GM23338 (cell line): ENCODE data around the gene SMIM5. TPM values are rescaled to one million over a fixed set of nuclear protein-coding genes. Genes with fewer than 3 reads are reported as not detected.

Experiments
- ATAC-seq: fragments of 200-7000 bp; cut with Tn5 transposase; 3 replicates; pipeline ENCODE4 v1.9.1; 2020
- DNase-seq: peaks from one replicate; pipeline ENCODE4 v3.0.0-alpha.2; 2015; ENCODE audit warnings: low spot score
- H2AFZ ChIP-seq: fragments of 200-600 bp; sonication (generic); 2 replicates; pipeline ENCODE4 v1.8.0; 2016; ENCODE audit warnings: antibody characterized with exemption, mild to moderate bottlenecking, moderate library complexity
- H3F3A ChIP-seq: fragments of 200-600 bp; sonication (generic); replicated peaks from 2 replicates; pipeline ENCODE4 v1.8.0; 2017; ENCODE audit warnings: antibody characterized with exemption, mixed run types, low read depth
- H3K27ac ChIP-seq: fragments of 200-600 bp; sonication (generic); 2 replicates; pipeline ENCODE4 v1.6.1; 2016; ENCODE audit warnings: low read depth
- H3K27me3 ChIP-seq: fragments of 200-600 bp; sonication (generic); 2 replicates; pipeline ENCODE4 v1.8.0; 2016; ENCODE audit warnings: mild to moderate bottlenecking, mixed run types, moderate library complexity; ENCODE audit not compliant: insufficient read depth
- H3K36me3 ChIP-seq: fragments of 200-600 bp; sonication (generic); 2 replicates; pipeline ENCODE4 v1.8.0; 2016; ENCODE audit warnings: mild to moderate bottlenecking; ENCODE audit not compliant: insufficient read depth
- H3K4me1 ChIP-seq: fragments of 200-600 bp; sonication (generic); 2 replicates; pipeline ENCODE4 v1.8.0; 2016; ENCODE audit warnings: mild to moderate bottlenecking, moderate library complexity; ENCODE audit not compliant: insufficient read depth
- H3K4me2 ChIP-seq: fragments of 200-600 bp; sonication (generic); 2 replicates; pipeline ENCODE4 v1.7.1; 2017; ENCODE audit warnings: mixed run types
- H3K4me3 ChIP-seq: fragments of 200-600 bp; sonication (generic); 2 replicates; pipeline ENCODE4 v1.6.1; 2016; ENCODE audit warnings: mixed run types
- H3K79me2 ChIP-seq: fragments of 200-600 bp; sonication (generic); replicated peaks from 2 replicates; pipeline ENCODE4 v1.8.0; 2017; ENCODE audit warnings: mild to moderate bottlenecking; ENCODE audit not compliant: insufficient read depth
- H3K9me2 ChIP-seq: fragments of 200-600 bp; sonication (generic); 2 replicates; pipeline ENCODE4 v1.8.0; 2017; ENCODE audit not compliant: insufficient read depth
- H4K20me1 ChIP-seq: fragments of 200-600 bp; sonication (generic); replicated peaks from 2 replicates; pipeline ENCODE4 v1.8.0; 2017; ENCODE audit warnings: mild to moderate bottlenecking; ENCODE audit not compliant: insufficient read depth
- H3K27ac Mint-ChIP-seq: 2 replicates; pipeline ENCODE4 v1.8.0; 2020; ENCODE audit warnings: inconsistent platforms, mild to moderate bottlenecking, moderate library complexity, mixed read lengths
- H3K27me3 Mint-ChIP-seq: 3 replicates; pipeline ENCODE4 v1.8.0; 2022; ENCODE audit warnings: low read depth, mild to moderate bottlenecking, moderate library complexity, mixed read lengths, inconsistent platforms; ENCODE audit not compliant: insufficient read depth, poor library complexity
- H3K36me3 Mint-ChIP-seq: 3 replicates; pipeline ENCODE4 v1.8.0; 2021; ENCODE audit warnings: low read depth, mild to moderate bottlenecking, inconsistent platforms, moderate library complexity, mixed read lengths
- H3K4me1 Mint-ChIP-seq: 3 replicates; pipeline ENCODE4 v1.8.0; 2020; ENCODE audit warnings: mild to moderate bottlenecking, inconsistent platforms, mixed read lengths
- H3K4me3 Mint-ChIP-seq: 3 replicates; pipeline ENCODE4 v1.8.0; 2021; ENCODE audit warnings: moderate library complexity, mild to moderate bottlenecking, inconsistent platforms, mixed read lengths
- H3K9me3 Mint-ChIP-seq: 3 replicates; pipeline ENCODE4 v1.8.0; 2020; ENCODE audit warnings: moderate library complexity, mild to moderate bottlenecking, inconsistent platforms, mixed read lengths
- CREB1 ChIP-seq: fragments of 250-450 bp; sonication (Bioruptor Pico); IDR thresholded peaks from 2 replicates; pipeline ENCODE4 v1.5.0; 2020; ENCODE audit warnings: low read depth, mild to moderate bottlenecking, moderate library complexity
- EZH2 ChIP-seq: fragments of 200-600 bp; sonication (generic); IDR thresholded peaks from one replicate; pipeline ENCODE4 v1.8.0; 2017; ENCODE audit warnings: antibody characterized with exemption, mild to moderate bottlenecking, low read depth; ENCODE audit not compliant: unreplicated experiment
- EZH2phosphoT487 ChIP-seq: fragments of 200-600 bp; sonication (generic); IDR thresholded peaks from one replicate; pipeline ENCODE4 v1.8.1; 2018; ENCODE audit warnings: antibody characterized with exemption; ENCODE audit not compliant: unreplicated experiment
- JUNB ChIP-seq: IDR thresholded peaks from one replicate; pipeline ENCODE4 v1.6.1; 2016; ENCODE audit warnings: antibody characterized with exemption; ENCODE audit not compliant: unreplicated experiment
- NANOG ChIP-seq: IDR thresholded peaks from 2 replicates; pipeline ENCODE4 v1.6.1; 2016; ENCODE audit warnings: antibody characterized with exemption, borderline replicate concordance
- POLR2AphosphoS5 ChIP-seq: IDR thresholded peaks from 2 replicates; pipeline ENCODE4 v1.6.1; 2016; ENCODE audit warnings: antibody characterized with exemption, low read depth
- STAT1 ChIP-seq: IDR thresholded peaks from one replicate; pipeline ENCODE4 v1.6.1; 2016; ENCODE audit warnings: antibody characterized with exemption; ENCODE audit not compliant: unreplicated experiment
- ZNF114 ChIP-seq: fragments of 250-450 bp; sonication (Bioruptor Pico); IDR thresholded peaks from 2 replicates; pipeline ENCODE4 v1.5.0; 2020; ENCODE audit warnings: mild to moderate bottlenecking, moderate library complexity
- ZNF331 ChIP-seq: fragments of 250-450 bp; sonication (Bioruptor Pico); IDR thresholded peaks from 2 replicates; pipeline ENCODE4 v1.5.0; 2020; ENCODE audit warnings: low read depth, mild to moderate bottlenecking, moderate library complexity
- polyA plus RNA-seq: library from polyadenylated mRNA; unstranded; fragments of >200 nt; fragmentation: Nextera tagmentation; extraction: Ambion mirVana; gene quantifications from 2 replicates; pipeline ENCODE4 v1.2.1, GENCODE V29; 2016
- total RNA-seq: library from RNA; depleted of rRNA; stranded (reverse); fragments of >200 nt; shearing (Covaris generic); gene quantifications from 2 replicates; pipeline ENCODE4 v1.2.3, GENCODE V29; 2014
- TF ChIP-seq, protein P1 (sequence below): IDR thresholded peaks from one replicate; pipeline ENCODE4 v1.6.1; 2018; ENCODE audit warnings: antibody characterized with exemption; ENCODE audit not compliant: unreplicated experiment
- TF ChIP-seq, protein P2 (sequence below), 2 experiments: fragments of 200-600 bp in 1 of 2; sonication (generic) in 1 of 2; conservative IDR thresholded peaks; 2 replicates each; pipeline versions ENCODE4 v1.5.1 to v1.6.1; 2016 to 2017; ENCODE audit warnings: antibody characterized with exemption in 2 of 2, low read depth in 2 of 2, mild to moderate bottlenecking in 2 of 2, moderate library complexity in 1 of 2
- TF ChIP-seq, protein P3 (sequence below): fragments of 250-450 bp; sonication (Bioruptor Pico); IDR thresholded peaks from 2 replicates; pipeline ENCODE4 v1.5.0; 2020; ENCODE audit warnings: mild to moderate bottlenecking, moderate library complexity
- TF ChIP-seq, protein P4 (sequence below): IDR thresholded peaks from 2 replicates; pipeline ENCODE4 v1.6.1; 2016; ENCODE audit warnings: antibody characterized with exemption

Gene SMIM5
- total and polyA plus RNA-seq, 2 experiments from 2014 or later: 0.16 TPM; not detected in 1

DNA sequence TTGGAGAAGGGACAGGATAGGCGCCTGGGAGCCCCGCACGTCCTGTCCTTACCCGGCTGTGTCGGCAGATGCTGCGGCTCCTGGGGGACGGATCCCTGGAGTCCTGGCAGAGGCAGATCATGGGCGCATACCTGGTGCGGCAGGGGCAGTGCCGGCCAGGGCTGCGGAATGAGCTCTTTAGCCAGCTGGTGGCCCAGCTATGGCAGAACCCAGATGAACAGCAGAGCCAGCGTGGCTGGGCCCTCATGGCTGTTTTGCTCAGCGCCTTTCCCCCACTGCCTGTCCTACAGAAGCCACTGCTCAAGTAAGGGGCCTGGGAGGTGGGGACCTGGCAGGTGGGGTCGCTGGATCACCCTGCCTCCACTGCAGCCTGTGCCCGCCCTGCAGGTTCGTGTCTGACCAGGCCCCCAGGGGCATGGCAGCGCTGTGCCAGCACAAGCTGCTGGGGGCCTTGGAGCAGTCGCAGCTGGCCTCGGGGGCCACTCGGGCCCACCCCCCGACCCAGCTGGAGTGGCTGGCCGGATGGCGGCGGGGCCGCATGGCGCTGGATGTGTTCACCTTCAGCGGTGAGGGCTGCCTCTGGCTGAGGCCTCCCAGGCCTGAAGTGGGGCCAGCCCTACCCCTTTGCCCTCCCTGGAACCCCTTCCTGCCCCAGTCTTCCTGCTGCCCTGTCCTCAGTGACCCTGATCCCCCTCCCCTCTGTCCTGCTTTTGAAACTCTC is 20.2 kb upstream of the SMIM5 start:
- H3K4me3 ChIP-seq: no peak overlapping the region
- H3F3A ChIP-seq: no peaks in the 10 kb centered on the region
- no peaks in the 10 kb centered on the region for H3K36me3 Mint-ChIP-seq
- H3K27ac Mint-ChIP-seq: no peak overlapping the region
- H3K27me3 ChIP-seq: no peaks in the 10 kb centered on the region
- H3K27me3 Mint-ChIP-seq: peaks cover 7% of the 10 kb centered on the region
- H3K9me3 Mint-ChIP-seq: no peaks in the 10 kb centered on the region
- ATAC-seq (no peak), DNase-seq (no peak)
- H3K4me1 Mint-ChIP-seq: no peaks in the 10 kb centered on the region
- H3K4me3 Mint-ChIP-seq: no peak overlapping the region
- TF ChIP-seq EZH2: no peak
- TF ChIP-seq POLR2AphosphoS5: no peak
- no peak for TF ChIP-seq ZNF114 (CRISPR knock-in tag)
- TF ChIP-seq, protein P1, sequence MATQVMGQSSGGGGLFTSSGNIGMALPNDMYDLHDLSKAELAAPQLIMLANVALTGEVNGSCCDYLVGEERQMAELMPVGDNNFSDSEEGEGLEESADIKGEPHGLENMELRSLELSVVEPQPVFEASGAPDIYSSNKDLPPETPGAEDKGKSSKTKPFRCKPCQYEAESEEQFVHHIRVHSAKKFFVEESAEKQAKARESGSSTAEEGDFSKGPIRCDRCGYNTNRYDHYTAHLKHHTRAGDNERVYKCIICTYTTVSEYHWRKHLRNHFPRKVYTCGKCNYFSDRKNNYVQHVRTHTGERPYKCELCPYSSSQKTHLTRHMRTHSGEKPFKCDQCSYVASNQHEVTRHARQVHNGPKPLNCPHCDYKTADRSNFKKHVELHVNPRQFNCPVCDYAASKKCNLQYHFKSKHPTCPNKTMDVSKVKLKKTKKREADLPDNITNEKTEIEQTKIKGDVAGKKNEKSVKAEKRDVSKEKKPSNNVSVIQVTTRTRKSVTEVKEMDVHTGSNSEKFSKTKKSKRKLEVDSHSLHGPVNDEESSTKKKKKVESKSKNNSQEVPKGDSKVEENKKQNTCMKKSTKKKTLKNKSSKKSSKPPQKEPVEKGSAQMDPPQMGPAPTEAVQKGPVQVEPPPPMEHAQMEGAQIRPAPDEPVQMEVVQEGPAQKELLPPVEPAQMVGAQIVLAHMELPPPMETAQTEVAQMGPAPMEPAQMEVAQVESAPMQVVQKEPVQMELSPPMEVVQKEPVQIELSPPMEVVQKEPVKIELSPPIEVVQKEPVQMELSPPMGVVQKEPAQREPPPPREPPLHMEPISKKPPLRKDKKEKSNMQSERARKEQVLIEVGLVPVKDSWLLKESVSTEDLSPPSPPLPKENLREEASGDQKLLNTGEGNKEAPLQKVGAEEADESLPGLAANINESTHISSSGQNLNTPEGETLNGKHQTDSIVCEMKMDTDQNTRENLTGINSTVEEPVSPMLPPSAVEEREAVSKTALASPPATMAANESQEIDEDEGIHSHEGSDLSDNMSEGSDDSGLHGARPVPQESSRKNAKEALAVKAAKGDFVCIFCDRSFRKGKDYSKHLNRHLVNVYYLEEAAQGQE: no peak
- TF ChIP-seq CREB1: no peak
- TF ChIP-seq NANOG: no peak
- no peak for TF ChIP-seq STAT1
- no peak for TF ChIP-seq EZH2phosphoT487
- no peak for TF ChIP-seq ZNF331 (CRISPR knock-in tag)
- TF ChIP-seq, protein P2, sequence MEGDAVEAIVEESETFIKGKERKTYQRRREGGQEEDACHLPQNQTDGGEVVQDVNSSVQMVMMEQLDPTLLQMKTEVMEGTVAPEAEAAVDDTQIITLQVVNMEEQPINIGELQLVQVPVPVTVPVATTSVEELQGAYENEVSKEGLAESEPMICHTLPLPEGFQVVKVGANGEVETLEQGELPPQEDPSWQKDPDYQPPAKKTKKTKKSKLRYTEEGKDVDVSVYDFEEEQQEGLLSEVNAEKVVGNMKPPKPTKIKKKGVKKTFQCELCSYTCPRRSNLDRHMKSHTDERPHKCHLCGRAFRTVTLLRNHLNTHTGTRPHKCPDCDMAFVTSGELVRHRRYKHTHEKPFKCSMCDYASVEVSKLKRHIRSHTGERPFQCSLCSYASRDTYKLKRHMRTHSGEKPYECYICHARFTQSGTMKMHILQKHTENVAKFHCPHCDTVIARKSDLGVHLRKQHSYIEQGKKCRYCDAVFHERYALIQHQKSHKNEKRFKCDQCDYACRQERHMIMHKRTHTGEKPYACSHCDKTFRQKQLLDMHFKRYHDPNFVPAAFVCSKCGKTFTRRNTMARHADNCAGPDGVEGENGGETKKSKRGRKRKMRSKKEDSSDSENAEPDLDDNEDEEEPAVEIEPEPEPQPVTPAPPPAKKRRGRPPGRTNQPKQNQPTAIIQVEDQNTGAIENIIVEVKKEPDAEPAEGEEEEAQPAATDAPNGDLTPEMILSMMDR (conservative IDR thresholded peaks at IDR 0.05; ENCODE audit: low read depth in 2 of 2): no peak
- TF ChIP-seq JUNB: no peak
- TF ChIP-seq, protein P3, sequence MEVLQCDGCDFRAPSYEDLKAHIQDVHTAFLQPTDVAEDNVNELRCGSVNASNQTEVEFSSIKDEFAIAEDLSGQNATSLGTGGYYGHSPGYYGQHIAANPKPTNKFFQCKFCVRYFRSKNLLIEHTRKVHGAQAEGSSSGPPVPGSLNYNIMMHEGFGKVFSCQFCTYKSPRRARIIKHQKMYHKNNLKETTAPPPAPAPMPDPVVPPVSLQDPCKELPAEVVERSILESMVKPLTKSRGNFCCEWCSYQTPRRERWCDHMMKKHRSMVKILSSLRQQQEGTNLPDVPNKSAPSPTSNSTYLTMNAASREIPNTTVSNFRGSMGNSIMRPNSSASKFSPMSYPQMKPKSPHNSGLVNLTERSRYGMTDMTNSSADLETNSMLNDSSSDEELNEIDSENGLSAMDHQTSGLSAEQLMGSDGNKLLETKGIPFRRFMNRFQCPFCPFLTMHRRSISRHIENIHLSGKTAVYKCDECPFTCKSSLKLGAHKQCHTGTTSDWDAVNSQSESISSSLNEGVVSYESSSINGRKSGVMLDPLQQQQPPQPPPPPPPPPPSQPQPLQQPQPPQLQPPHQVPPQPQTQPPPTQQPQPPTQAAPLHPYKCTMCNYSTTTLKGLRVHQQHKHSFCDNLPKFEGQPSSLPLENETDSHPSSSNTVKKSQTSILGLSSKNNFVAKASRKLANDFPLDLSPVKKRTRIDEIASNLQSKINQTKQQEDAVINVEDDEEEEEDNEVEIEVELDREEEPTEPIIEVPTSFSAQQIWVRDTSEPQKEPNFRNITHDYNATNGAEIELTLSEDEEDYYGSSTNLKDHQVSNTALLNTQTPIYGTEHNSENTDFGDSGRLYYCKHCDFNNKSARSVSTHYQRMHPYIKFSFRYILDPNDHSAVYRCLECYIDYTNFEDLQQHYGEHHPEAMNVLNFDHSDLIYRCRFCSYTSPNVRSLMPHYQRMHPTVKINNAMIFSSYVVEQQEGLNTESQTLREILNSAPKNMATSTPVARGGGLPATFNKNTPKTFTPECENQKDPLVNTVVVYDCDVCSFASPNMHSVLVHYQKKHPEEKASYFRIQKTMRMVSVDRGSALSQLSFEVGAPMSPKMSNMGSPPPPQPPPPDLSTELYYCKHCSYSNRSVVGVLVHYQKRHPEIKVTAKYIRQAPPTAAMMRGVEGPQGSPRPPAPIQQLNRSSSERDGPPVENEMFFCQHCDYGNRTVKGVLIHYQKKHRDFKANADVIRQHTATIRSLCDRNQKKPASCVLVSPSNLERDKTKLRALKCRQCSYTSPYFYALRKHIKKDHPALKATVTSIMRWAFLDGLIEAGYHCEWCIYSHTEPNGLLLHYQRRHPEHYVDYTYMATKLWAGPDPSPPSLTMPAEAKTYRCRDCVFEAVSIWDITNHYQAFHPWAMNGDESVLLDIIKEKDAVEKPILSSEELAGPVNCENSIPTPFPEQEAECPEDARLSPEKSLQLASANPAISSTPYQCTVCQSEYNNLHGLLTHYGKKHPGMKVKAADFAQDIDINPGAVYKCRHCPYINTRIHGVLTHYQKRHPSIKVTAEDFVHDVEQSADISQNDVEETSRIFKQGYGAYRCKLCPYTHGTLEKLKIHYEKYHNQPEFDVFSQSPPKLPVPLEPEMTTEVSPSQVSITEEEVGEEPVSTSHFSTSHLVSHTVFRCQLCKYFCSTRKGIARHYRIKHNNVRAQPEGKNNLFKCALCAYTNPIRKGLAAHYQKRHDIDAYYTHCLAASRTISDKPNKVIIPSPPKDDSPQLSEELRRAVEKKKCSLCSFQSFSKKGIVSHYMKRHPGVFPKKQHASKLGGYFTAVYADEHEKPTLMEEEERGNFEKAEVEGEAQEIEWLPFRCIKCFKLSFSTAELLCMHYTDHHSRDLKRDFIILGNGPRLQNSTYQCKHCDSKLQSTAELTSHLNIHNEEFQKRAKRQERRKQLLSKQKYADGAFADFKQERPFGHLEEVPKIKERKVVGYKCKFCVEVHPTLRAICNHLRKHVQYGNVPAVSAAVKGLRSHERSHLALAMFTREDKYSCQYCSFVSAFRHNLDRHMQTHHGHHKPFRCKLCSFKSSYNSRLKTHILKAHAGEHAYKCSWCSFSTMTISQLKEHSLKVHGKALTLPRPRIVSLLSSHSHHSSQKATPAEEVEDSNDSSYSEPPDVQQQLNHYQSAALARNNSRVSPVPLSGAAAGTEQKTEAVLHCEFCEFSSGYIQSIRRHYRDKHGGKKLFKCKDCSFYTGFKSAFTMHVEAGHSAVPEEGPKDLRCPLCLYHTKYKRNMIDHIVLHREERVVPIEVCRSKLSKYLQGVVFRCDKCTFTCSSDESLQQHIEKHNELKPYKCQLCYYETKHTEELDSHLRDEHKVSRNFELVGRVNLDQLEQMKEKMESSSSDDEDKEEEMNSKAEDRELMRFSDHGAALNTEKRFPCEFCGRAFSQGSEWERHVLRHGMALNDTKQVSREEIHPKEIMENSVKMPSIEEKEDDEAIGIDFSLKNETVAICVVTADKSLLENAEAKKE: no peak
- TF ChIP-seq, protein P4, sequence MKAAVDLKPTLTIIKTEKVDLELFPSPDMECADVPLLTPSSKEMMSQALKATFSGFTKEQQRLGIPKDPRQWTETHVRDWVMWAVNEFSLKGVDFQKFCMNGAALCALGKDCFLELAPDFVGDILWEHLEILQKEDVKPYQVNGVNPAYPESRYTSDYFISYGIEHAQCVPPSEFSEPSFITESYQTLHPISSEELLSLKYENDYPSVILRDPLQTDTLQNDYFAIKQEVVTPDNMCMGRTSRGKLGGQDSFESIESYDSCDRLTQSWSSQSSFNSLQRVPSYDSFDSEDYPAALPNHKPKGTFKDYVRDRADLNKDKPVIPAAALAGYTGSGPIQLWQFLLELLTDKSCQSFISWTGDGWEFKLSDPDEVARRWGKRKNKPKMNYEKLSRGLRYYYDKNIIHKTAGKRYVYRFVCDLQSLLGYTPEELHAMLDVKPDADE: no peak
- H3K27ac ChIP-seq: no peak overlapping the region
- H3K9me2 ChIP-seq: no peaks in the 10 kb centered on the region
- no peaks in the 10 kb centered on the region for H4K20me1 ChIP-seq
- no peak overlapping the region for H3K4me2 ChIP-seq
- no peaks in the 10 kb centered on the region for H3K79me2 ChIP-seq
- no peak overlapping the region for H2AFZ ChIP-seq
- no peaks in the 10 kb centered on the region for H3K36me3 ChIP-seq
- no peaks in the 10 kb centered on the region for H3K4me1 ChIP-seq
